GM18867 (cell line): ENCODE data around the gene TIMM22.

Experiments
- ATAC-seq: cut with Tn5 transposase; IDR thresholded peaks from one replicate; pipeline ENCODE4 v1.9.1; 2021; ENCODE audit warnings: mild to moderate bottlenecking, moderate library complexity; ENCODE audit not compliant: unreplicated experiment

Gene TIMM22

DNA sequence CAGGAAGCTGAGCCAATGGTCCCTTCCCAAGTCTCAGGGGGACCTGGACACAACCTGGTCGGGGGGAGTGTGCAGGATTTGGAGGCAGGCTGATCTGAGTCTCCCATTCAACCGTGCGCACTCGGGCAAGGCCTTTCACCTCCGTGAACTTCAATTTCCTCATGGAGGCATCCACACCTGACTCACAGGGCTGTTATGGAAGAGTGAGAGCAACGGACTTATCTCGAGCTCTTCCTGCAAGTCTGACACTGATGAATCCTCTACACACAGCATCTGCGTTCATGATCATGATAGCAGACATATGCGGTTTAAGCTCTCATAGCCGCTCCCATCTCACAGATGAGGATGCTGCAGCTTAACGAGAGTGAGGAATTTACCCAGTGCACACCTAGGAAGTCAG lies 21.6 kb downstream of the TIMM22 start:
- no peak for ATAC-seq

DNA sequence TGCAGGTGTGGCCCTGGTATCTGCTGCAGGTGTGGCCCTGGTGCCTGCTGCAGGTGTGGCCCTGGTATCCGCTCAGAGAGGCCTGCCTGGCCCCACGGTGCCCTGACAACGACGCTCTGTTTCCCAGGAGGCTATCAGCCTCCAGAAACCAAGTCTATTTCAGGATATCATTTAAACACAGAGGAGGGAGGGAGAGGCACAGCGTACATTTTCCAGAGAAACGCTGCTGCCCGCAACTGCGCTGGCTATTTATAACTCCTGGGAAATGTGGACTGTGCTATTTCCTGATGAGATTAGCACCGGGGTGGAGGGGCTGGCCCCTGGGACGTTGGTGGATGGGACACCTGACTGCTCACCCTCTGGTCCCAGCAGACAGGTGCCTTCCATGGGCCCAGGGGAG lies 22.5 kb downstream of the TIMM22 start:
- no peak for ATAC-seq

DNA sequence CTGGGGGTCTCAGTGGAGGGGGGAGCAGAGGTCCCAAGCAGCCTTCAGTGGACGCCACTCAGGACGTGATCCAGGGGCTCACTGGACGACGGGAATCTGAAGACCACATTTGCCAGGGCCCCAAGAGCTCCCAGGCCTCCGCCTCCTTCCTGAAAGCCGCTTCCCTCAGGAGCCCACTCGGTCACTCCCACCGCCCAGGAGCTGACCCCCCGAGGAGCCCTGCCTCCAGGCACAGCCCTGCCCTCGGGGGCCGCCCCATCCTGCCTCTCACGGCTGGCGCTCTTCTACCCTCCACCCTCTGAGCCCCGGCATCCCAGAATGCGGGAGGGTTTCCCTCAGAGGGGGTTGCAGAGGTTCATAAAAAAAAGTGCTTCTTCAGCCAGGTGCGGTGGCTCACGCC lies 24.2 kb downstream of the TIMM22 start:
- ATAC-seq: no peak

GRCh38 chr17:1022278-1023024 lies 25.5 kb downstream of the TIMM22 start:
- no peak for ATAC-seq

DNA sequence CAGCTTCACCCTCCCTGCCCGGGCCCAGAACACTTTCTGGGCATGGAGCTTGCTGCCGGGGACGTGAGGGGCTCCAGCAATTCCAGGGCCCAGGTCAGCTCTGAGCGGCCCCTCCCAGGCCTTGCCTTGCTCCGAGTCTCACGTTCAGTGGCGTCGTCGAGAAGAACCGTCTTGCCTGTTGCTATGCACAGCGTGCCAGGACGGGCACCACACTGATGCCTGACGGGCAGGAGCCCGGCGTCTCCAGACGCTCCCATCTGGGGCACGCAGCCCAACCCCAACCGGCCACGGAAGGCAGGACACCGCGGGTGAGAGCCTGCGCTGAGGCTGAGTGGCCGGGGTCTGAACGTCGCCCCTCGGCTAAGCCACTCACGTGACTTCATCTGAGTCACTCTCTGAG lies 27.1 kb downstream of the TIMM22 start:
- no peak for ATAC-seq

- no peak for ATAC-seq
Measured at GRCh38 chr17:1025733-1026598, 29.0 kb downstream of the TIMM22 start.

DNA sequence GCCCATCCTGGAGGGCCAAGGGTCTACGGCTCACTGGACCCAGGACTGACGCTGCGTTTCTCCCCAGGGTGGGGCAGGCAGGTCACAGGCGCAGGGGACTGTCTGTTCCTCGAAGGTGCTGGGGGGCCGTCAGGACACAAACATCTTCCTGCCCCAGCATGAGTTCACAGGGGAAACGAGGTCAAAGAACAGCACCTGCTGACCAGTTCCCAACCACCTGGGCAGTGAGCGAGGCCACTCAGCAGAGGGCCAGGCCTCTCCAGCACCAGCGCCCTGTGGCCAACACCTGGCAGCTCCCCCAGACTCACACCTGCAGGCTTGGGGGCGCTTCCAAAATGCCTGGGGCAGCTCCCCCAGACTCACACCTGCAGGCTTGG lies 29.7 kb downstream of the TIMM22 start:
- ATAC-seq: no peak

GRCh38 chr17:1027044-1027443 lies 30.1 kb downstream of the TIMM22 start:
- ATAC-seq: no peak

DNA sequence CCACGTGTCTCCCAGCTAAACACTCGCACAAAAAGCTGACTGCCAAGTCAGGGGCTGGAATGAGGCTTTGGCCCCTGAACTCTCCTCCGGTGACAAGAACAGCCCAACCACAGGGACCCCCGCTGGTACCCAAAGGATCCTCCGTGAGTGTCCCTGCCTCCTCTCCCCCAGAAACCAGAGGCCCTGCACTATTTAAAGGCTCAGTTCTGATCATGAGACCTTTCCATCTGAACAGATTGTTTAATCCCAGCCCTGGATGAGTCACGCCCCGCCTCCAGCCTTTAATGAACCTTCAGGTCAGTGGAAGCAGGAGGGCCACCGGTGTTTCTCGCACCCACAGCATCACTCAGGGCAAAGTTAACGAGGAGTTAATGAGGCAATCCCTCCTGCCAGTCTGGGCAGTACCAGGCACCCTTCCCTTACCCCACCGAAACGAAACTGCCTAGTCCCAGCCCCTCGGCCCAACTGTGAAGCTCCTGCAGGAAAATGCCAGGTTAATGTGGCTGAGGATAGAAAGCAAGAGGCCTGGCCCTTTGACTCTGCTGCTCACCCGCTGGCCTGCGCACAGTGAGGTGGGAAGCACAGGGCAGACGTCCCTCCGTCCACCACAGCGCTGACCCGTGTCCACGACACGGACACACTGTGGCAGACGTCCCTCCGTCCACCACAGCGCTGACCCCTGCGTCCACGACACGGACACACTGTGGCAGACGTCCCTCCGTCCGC lies 32.4 kb downstream of the TIMM22 start:
- no peak for ATAC-seq

DNA sequence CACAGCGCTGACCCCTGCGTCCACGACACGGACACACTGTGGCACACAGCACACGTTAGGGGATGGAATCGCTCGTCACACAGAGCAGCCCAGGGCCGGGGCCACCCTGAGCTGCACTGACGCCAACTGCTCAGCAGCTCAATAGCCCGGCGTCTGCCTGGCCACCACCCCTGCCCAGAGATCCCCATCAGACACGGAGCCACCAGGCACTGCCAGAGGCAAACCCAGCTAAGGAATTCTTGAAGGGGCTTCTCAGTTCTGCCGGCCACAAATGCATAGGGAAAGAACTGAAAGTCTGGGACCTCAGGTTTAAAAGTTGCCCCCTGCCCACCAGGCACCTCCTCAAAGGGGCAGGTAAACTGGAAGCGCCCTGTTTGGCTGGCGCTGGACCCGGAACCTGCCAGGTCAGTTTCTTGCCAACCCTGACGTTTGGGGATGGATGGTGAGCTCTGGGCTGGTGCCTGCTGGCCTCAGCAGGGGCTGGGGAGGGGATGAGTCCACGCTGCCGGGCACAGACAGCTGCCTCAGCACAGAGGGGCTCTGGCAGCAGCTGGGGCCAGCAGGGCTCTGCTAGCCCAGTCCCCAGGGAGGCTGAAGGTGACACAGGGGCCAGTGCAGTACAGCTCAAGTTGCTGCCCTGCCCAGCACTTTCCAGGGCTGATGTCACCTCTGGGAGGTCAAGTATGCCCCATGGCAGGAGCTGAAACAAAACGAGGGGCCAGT lies 33.2 kb downstream of the TIMM22 start:
- ATAC-seq: no peak

GRCh38 chr17:1030684-1031532 lies 34.0 kb downstream of the TIMM22 start:
- ATAC-seq: no peak

DNA sequence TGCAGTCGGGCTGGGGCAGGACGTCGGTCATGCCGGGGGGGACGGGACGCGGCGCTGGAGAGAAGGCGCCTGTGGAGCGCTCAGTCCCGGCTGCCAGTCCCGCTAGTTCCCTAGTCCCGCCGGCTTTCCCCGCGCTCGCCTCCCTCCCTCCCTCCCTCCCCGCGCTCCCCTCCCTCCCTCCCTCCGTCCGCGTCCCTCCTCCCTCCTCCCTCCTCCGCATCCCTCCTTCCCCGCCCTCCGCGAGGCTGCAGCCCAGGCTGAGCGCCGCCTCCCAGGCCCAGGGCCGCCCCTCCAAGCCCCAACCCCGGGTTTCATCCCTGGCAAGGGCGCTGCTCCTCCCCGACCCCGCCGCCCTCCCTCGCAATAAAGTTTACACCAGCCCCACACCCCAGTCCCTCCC lies 34.8 kb downstream of the TIMM22 start:
- no peak for ATAC-seq

- no peak for ATAC-seq
Measured at GRCh38 chr17:1032391-1032790, 35.5 kb downstream of the TIMM22 start.

DNA sequence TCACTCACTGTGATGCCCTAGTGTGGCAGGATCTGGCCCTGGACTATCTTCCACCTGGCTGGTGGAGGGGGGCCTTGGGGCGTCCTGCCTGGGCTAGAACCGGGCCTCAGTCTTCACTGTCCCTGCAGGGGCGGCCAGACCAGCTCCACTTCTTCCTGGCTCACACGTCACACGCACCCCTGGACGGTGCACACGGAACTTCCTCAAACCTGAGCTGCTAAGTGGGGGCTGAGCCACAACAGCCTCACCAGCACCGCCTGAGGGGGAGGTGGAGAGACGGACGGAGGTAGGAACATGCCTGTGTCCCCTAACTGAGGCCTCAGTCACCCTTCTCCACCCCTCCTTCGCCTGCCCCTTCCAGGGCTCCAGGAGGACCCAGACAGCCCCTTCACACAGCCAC lies 36.6 kb downstream of the TIMM22 start:
- no peak for ATAC-seq

- ATAC-seq: no peak
Measured at GRCh38 chr17:1034652-1035210, 37.8 kb downstream of the TIMM22 start.

DNA sequence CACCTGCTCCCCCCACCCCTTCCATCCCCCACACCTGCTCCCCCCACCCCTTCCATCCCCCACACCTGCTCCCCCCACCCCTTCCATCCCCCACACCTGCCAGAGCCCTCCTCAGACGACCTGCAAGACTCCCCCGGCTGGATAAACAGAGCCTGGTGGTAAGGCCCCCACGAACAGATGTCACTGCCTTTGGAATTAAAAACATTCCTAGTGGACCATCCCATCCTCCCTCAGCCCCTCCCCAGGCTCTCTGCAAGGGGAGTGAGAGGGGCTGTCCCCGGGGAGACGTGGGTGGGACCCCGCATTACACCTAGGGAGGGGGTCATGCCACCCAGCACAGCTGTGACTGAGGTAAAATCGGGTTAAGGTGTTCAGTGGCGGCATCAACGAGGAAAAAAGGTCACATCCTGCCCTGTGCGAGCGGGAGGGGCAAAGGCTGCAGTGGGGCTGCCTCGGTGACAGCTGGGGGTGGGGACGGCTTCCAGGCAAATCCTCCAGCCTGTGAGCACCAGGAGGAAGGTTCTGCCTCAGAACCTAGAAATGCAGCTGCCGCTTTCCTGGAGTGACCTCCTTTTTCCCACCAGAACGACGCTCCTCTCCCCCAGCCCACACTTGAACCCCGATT lies 38.7 kb downstream of the TIMM22 start:
- ATAC-seq: no peak

- ATAC-seq: no peak
Measured at GRCh38 chr17:1036171-1036844, 39.4 kb downstream of the TIMM22 start.

- ATAC-seq: no peak
Measured at GRCh38 chr17:1036845-1037237, 39.9 kb downstream of the TIMM22 start.
